OCI-LY7 (cell line): ENCODE results near the gene ROCK2. TPM values are rescaled to one million over a fixed set of nuclear protein-coding genes. Genes with fewer than 3 reads are reported as not detected.

ENCODE experiments used
- BruUV-seq: library from RNA; stranded (reverse); fragments of 400-500 nt; replicated peaks from 2 replicates; lab custom pipeline; 2021; lab: Mats Ljungman, UMichigan
- CTCF ChIA-PET: fragments of 300-600 bp; sonication (Branson Sonifier 250); formaldehyde crosslinking; loops from one replicate; lab custom pipeline; 2022; ENCODE audit warnings: antibody characterized with exemption; ENCODE audit not compliant: unreplicated experiment; lab: Charles Lee
- POLR2A ChIA-PET: fragments of 300-600 bp; sonication (Branson Sonifier 250); formaldehyde crosslinking; loops from one replicate; lab custom pipeline; 2022; ENCODE audit warnings: antibody characterized with exemption; lab: Charles Lee
- DNase-seq: peaks from one replicate; pipeline ENCODE4 v3.0.0-alpha.2; 2015; ENCODE audit warnings: low spot score
- H2AFZ ChIP-seq: fragments of 200-600 bp; sonication (generic), shearing (Covaris generic); 2 replicates; pipeline ENCODE4 v1.6.1; 2014; ENCODE audit warnings: mild to moderate bottlenecking, antibody characterized with exemption, low read length, moderate library complexity
- H3K27ac ChIP-seq: fragments of 200-600 bp; sonication (generic); 2 replicates; pipeline ENCODE4 v1.5.1; 2014; ENCODE audit warnings: mixed run types, low read depth, mild to moderate bottlenecking, moderate library complexity, low read length, inconsistent platforms; ENCODE audit not compliant: poor library complexity, severe bottlenecking
- H3K36me3 ChIP-seq: fragments of 200-600 bp; sonication (generic); 2 replicates; pipeline ENCODE4 v1.6.1; 2014; ENCODE audit warnings: mild to moderate bottlenecking, antibody characterized with exemption, low read length, moderate library complexity, mixed read lengths; ENCODE audit not compliant: insufficient read depth
- H3K4me1 ChIP-seq: fragments of 200-600 bp; sonication (generic); 2 replicates; pipeline ENCODE4 v1.5.1; 2014; ENCODE audit warnings: mild to moderate bottlenecking, low read length; ENCODE audit not compliant: insufficient read depth, poor library complexity, severe bottlenecking
- H3K4me2 ChIP-seq: fragments of 200-600 bp; sonication (generic); 2 replicates; pipeline ENCODE4 v1.6.1; 2014; ENCODE audit warnings: mild to moderate bottlenecking, low read length
- H3K4me3 ChIP-seq: fragments of 200-600 bp; sonication (generic); 2 replicates; pipeline ENCODE4 v1.5.1; 2014; ENCODE audit warnings: mild to moderate bottlenecking, low read depth, low read length; ENCODE audit not compliant: poor library complexity, severe bottlenecking
- H3K79me2 ChIP-seq: fragments of 200-600 bp; sonication (generic); 2 replicates; pipeline ENCODE4 v1.6.1; 2016; ENCODE audit warnings: low read depth, mild to moderate bottlenecking, low read length, moderate library complexity, mixed read lengths; ENCODE audit not compliant: insufficient read depth
- H3K9me2 ChIP-seq: fragments of 200-600 bp; sonication (generic); 2 replicates; pipeline ENCODE4 v1.6.1; 2016; ENCODE audit warnings: mild to moderate bottlenecking, low read length, mixed read lengths; ENCODE audit not compliant: insufficient read depth
- H3K9me3 ChIP-seq: fragments of 200-600 bp; sonication (generic); 2 replicates; pipeline ENCODE4 v1.6.1; 2014; ENCODE audit warnings: mild to moderate bottlenecking, mixed run types, low read length, mixed read lengths
- H4K20me1 ChIP-seq: fragments of 200-600 bp; sonication (generic); 2 replicates; pipeline ENCODE4 v1.6.1; 2014; ENCODE audit warnings: mild to moderate bottlenecking, antibody characterized with exemption, low read length, moderate library complexity, mixed read lengths; ENCODE audit not compliant: insufficient read depth
- CTCF ChIP-seq: fragments of 200-600 bp; sonication (generic); conservative IDR thresholded peaks from 2 replicates; pipeline ENCODE4 v1.5.1; 2014; ENCODE audit warnings: mild to moderate bottlenecking, antibody characterized with exemption, low read length, moderate library complexity, mixed read lengths
- EZH2phosphoT487 ChIP-seq: fragments of 200-600 bp; sonication (generic); IDR thresholded peaks from 2 replicates; pipeline ENCODE4 v1.6.1; 2018; ENCODE audit warnings: low read depth, borderline replicate concordance, mild to moderate bottlenecking, mixed run types, antibody characterized with exemption, low read length, moderate library complexity, mixed read lengths
- intact Hi-C: fragments of 100-400 bp; cut with micrococcal nuclease; formaldehyde crosslinking; loops from one replicate; pipeline ENCODE4 v1.10.0; 2022; ENCODE audit not compliant: unreplicated experiment
- total RNA-seq, 2 experiments: library from RNA; depleted of rRNA in 1 of 2; stranded (reverse); fragments of >200 nt in 1 of 2; shearing (Covaris generic) in 1 of 2; gene quantifications; 2 replicates each; pipeline ENCODE4 v1.2.3, GENCODE V29; 2014 to 2022

Gene ROCK2
- total RNA-seq, 2 experiments from 2014 or later: 12.4 to 21.0 TPM

GRCh38 chr2:11309706-11310105 is 34.7 kb downstream of the ROCK2 start:
- ChIA-PET CTCF (no interaction called here), POLR2A (interaction anchor here (0.5 to 1.4 kb wide), 3 partner anchors 10 to 99 kb away, joined by 3 to 5 read pairs (median 4); no protein-coding TSS in a partner anchor)
- Histone ChIP-seq H3K27ac (no peak overlapping the region), H2AFZ (no peak overlapping the region), H3K4me1 (no peaks in the 10 kb centered on the region), H3K79me2 (peaks cover 18% of the 10 kb centered on the region; the same call in 1 of the 2 replicates), H3K36me3 (no peaks in the 10 kb centered on the region), H3K9me3 (no peaks in the 10 kb centered on the region), H4K20me1 (peaks cover 25% of the 10 kb centered on the region), H3K4me2 (no peak overlapping the region), H3K9me2 (no peaks in the 10 kb centered on the region), H3K4me3 (no peak overlapping the region)
- no TSS peak for BruUV-seq
- no peak for TF ChIP-seq EZH2phosphoT487
- no peak for TF ChIP-seq CTCF
- no peak for DNase-seq
- intact Hi-C loops: no loop called here

DNA sequence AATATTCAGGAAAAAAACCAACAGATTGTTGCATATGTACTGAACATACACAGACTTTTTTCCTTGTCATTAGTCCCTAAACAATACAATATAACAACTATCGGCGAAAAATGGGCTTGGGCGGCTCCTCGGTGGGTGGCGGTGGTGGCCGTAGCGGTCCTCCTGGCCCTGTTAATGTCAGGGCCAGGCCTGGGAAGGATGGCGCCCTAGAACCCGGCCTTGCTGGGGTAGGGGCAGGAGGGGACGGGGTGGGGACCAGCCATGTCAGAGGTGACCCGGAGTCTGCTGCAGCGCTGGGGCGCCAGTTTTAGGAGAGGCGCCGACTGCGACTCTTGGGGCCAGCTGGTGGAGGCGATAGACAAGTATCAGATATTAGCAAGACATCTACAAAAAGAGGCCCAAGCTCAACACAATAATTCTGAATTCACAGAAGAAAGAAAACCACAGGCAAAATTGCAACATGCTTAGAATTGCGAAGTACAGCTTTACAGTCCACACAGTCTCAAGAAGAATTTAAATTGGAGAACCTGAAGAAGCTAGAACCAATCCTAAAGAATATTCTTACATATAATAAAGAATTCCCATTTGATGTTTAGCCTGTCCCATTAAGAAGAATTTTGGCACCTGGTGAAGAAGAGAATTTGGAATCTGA is 36.5 kb downstream of the ROCK2 start:
- Histone ChIP-seq H3K9me2 (no peaks in the 10 kb centered on the region), H3K4me2 (no peak overlapping the region), H3K4me1 (no peaks in the 10 kb centered on the region), H3K27ac (no peak overlapping the region), H3K36me3 (no peaks in the 10 kb centered on the region), H2AFZ (no peak overlapping the region), H3K4me3 (no peak overlapping the region), H4K20me1 (peaks cover 20% of the 10 kb centered on the region; the same call in 1 of the 2 replicates), H3K79me2 (peaks cover 18% of the 10 kb centered on the region; the same call in 1 of the 2 replicates), H3K9me3 (no peaks in the 10 kb centered on the region)
- intact Hi-C loops: no loop called here
- ChIA-PET CTCF (no interaction called here), POLR2A (no interaction called here)
- DNase-seq: no peak
- no TSS peak for BruUV-seq
- TF ChIP-seq EZH2phosphoT487: no peak
- TF ChIP-seq CTCF: no peak

GRCh38 chr2:11305958-11306357 is 38.5 kb downstream of the ROCK2 start:
- intact Hi-C loops: no loop called here
- CTCF ChIA-PET: no interaction called here
- no peak for DNase-seq
- no peaks in the 10 kb centered on the region for H3K9me2 ChIP-seq
- H3K4me1 ChIP-seq: no peaks in the 10 kb centered on the region
- no peak overlapping the region for H3K27ac ChIP-seq
- H4K20me1 ChIP-seq: peaks cover 9% of the 10 kb centered on the region; the same call in 1 of the 2 replicates
- H3K4me3 ChIP-seq: no peak overlapping the region
- no peak overlapping the region for H3K4me2 ChIP-seq
- POLR2A ChIA-PET: interaction anchor here (1.0 to 1.9 kb wide), 5 partner anchors 9 to 69 kb away, joined by 3 to 7 read pairs (median 3); no protein-coding TSS in a partner anchor
- no peak overlapping the region for H2AFZ ChIP-seq
- H3K9me3 ChIP-seq: no peaks in the 10 kb centered on the region
- H3K36me3 ChIP-seq: no peaks in the 10 kb centered on the region
- TF ChIP-seq EZH2phosphoT487: no peak
- TF ChIP-seq CTCF: no peak
- no TSS peak for BruUV-seq
- peaks cover 17% of the 10 kb centered on the region; the same call in 1 of the 2 replicates for H3K79me2 ChIP-seq
